ENCODE data around the gene MAP2K1.
"Not testable (repeated sequence)": the region's sequence is repeated elsewhere in the genome, so short reads cannot be mapped to it uniquely, and the experiment has no call there.

Gene MAP2K1

DNA sequence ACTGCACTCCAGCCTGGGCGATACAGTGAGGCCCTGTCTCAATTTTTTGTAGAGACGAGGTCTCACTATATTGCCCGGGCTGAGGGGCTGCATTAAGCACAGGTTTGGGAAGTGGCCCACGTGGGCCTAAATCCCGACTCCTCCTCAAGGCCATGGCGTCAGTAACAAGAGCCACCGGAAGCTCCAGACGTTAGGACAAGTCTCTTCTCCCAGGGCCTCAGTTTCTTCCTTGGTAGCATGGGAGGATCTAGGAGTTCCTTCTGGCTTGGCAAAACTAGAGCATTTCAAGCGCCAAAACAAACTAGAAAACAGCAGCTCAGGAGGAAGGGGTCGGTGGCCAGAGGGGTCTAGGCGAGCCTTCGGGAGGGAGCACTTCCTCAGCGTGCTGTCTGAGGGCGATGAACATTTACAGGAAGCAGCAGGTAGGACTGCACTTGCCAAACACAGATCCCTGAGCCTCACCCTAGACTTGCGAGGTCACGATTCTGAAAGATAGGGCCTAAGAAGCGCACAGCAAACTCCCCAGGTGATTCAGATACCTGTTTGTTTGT is 110.3 kb downstream of the MAP2K1 start:
- Mint-ChIP-seq H3K36me3 (peaks cover 100% of the 10 kb centered on the region), H3K4me3 (peak overlapping the region; percentile 92), H3K27ac (peak overlapping the region; percentile 96), H3K9me3 (no peaks in the 10 kb centered on the region), H3K4me1 (peaks cover 46% of the 10 kb centered on the region)
- DNase-seq (ENCODE audit: low spot score in 2 of 2) (no peak), ATAC-seq (peak; percentile 40)

DNA sequence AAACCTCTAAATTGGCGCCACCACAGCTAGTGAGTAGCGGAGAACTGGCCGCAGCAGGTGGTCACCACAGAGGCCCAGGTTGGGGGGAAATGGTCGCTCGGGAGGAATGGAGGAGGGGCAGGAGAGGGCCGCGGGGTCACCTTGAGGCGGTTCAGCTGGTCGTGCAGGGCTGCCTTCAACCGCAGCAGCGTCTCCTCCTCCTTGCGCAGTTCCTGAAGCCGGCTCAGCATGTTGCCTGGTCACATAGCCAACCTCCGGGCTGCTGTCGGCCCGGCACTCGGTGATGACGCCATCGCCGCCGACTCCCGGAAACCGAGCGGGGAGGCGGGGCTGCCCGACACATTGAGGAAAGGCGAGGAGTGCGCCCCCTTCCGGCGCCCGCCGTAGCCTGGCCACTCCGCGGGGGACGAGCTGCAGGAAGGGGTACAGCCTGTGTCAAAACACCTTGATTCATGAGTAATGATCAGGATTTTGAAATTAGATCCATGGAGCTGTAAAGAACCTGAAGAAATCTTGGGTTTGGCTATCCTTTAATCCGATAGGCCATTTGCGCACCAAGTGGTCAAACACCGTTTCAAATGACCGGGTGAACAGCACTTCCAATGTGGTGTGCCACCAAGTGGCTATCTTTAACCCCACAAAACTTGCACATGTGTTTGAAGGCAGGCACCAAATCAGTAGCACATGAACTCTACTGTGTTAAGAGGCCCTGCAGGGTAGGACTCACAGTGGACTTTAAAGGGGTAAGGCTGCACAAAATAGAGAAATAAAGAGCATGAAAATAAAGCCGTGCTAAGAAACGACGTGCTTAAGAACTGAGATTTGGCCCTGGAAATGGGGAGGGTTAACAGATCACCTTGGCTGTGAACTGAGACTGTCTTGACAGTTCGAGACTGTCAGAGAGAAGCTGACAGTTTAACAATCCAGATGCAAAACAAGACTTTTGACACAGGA is 111.1 kb downstream of the MAP2K1 start, which contains the start of gene SNAPC5:
Gene SNAPC5 (minus strand): TSS at position 261 of the 954 bp plus-strand sequence. CDS start 31 bp downstream, at position 230.
- Mint-ChIP-seq H3K4me1 (peaks cover 54% of the 10 kb centered on the region), H3K36me3 (peaks cover 100% of the 10 kb centered on the region)

DNA sequence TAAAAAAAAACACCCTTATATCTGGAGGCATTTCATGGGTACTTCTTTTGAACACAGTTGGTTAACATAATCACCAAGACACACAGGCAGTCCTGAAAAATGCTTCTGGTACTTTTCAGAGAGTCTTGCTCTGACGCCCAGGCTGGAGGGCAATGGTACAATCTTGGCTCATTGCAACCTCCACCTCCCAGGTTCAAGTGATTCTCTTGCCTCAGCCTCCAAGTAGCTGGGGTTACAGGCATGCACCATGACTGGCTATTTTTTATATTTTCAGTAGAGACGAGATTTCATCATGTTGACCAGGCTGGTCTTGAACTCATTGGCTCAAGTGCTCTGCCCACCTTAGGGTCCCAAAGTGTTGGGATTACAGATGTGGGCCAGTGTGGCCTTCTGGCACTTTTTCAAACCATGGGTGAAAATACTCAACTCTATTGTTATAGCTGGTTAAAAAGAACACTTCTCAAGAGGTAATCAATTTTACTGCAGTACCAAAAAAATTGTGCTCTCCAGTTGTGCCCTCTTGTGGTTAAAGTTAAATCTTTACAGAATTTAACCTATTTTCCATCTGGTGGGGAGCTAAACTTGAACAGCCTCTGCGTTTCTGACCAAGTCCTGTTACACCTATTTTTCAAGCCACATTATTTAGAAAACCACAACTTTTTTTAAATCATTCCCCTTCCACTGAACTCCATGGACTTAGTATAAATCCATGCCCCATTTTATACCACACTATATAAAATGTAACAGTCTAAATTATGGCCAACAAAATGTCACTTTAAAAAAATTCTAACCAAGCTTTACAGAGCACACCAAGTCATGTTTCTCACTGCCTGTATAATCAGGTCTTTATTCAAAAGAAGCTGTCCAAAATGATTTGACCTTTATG is 112.0 kb downstream of the MAP2K1 start:
- no peak for DNase-seq (ENCODE audit: low spot score in 2 of 2)
- Mint-ChIP-seq H3K4me3 (peak overlapping the region; percentile 92), H3K4me1 (peaks cover 61% of the 10 kb centered on the region), H3K27ac (peak overlapping the region; percentile 96), H3K9me3 (no peaks in the 10 kb centered on the region), H3K36me3 (peaks cover 100% of the 10 kb centered on the region)
- no peak for ATAC-seq

More for the DNA sequence above, 111.1 kb downstream of the MAP2K1 start, which contains the start of gene SNAPC5:
- Mint-ChIP-seq H3K27ac (peak within 1 kb of the TSS; percentile 96), H3K4me3 (peak within 1 kb of the TSS; percentile 92), H3K9me3 (no peaks in the 10 kb centered on the region)
- ATAC-seq (peak; percentile 93), DNase-seq (ENCODE audit: low spot score in 2 of 2) (peak; percentile 99)

DNA sequence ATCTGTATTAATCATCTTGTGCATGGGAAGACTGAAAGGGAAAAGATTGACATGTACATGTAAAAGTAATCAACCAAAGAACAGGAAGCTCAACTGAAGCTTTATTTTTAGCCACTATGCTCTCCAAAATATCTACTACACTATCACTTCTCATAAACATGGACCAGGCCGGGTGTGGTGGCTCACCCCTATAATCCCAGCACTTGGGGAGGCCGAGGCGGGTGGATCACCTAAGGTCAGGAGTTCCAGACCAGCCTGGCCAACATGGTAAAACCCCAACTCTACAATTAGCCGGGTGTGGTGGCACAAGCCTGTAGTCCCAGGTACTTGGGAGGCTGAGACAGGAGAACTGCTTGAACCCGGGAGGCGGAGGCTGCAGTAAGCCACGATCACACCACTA is 113.6 kb downstream of the MAP2K1 start:
- Mint-ChIP-seq H3K36me3 (peaks cover 100% of the 10 kb centered on the region), H3K4me1 (peaks cover 62% of the 10 kb centered on the region), H3K4me3 (peak overlapping the region; percentile 83), H3K27ac (peak overlapping the region; percentile 91)
- not testable (repeated sequence) for DNase-seq (ENCODE audit: low spot score in 2 of 2); H3K9me3 Mint-ChIP-seq; ATAC-seq

DNA sequence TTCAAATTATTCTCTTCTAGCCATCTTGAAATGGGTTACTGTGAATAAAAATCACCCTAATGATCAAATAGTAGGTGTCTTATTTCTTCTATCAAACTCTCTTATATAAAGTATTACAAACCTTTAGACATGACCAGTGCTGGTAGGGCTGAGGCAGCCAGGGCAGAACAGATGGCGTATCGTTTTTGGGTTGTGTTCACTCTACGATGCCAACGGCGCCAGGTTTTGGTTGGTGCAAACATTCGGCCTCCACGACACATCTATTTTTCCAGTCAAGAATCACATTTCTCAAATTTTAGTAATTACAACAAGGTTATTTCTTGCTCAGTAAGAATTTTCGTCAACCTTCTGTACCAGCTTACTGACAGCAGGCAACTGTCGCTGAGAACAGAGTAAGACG is 115.8 kb downstream of the MAP2K1 start:
- Mint-ChIP-seq H3K27ac (peak overlapping the region; percentile 98), H3K4me1 (peaks cover 59% of the 10 kb centered on the region), H3K9me3 (no peaks in the 10 kb centered on the region), H3K4me3 (peak overlapping the region; percentile 83), H3K36me3 (peaks cover 81% of the 10 kb centered on the region)
- DNase-seq (ENCODE audit: low spot score in 2 of 2) (no peak), ATAC-seq (no peak)

DNA sequence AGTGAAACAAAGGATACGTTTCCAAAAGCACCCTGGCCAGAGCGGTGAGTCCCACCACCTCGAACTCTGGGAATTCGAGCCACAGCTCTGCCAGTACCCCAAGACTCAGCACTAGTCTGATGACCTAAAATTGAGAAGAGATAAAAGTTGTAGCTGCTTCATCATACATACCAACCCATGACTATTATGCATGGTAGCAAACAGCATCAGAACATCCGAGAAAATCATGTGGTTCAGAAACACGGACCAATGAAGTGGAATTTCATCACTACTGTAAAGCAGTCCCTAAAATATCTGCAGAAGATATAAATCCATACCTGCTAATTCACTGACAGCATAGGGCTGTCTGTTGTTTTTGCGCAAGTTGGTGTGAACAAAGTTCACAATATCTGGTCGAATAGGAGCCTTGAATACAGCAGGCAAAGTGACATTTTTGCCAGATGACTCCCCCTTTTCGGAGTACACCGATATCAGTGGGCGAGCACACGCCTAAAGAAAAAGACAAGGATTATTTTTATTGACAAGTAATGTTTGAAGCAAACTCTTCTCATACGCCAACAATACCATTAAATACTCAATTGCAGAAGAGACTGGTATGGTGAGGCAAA is 116.4 kb downstream of the MAP2K1 start:
- peak overlapping the region; percentile 98 for H3K27ac Mint-ChIP-seq
- H3K9me3 Mint-ChIP-seq: not testable (repeated sequence)

DNA sequence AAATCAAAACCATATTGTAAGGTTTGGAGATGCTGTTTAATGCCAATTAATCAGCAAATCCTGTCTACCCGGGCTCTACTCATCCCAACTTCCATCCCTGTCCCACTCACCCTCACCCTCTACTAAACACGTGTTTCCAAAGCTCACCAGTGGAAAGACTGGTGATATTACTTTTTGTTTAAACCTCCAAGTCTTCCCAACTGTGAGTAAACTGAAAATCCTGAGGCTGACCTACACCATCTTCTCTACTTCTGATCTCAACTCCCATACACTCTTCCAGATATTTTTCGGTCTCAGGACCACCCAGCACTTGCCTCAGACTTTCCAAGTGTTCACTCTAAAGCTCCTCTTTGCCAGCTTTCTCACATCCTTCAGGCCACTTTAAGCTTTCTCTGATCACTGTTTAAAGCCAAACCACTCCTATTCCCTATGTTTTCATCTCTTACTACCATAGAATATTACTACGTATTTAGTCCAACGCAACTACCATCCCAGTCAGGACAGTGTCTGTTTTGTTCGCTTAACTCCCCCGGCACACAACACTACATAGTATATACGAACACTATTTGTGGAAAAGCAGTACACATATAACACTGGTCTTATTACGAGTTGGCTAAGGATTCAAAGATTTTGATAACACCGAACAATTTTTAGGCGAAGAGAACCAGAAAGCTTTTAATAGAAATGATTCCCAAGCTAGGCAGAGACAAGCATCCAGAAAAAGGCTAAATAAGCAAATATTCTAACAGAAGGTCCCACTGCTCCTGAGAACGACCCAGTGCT is 117.3 kb downstream of the MAP2K1 start:
- Mint-ChIP-seq H3K27ac (peak overlapping the region; percentile 98), H3K4me1 (peaks cover 51% of the 10 kb centered on the region), H3K36me3 (peaks cover 71% of the 10 kb centered on the region), H3K9me3 (no peaks in the 10 kb centered on the region), H3K4me3 (peak overlapping the region; percentile 83)
- ATAC-seq (no peak), DNase-seq (ENCODE audit: low spot score in 2 of 2) (no peak)

More for the DNA sequence above, 116.4 kb downstream of the MAP2K1 start:
- ATAC-seq; DNase-seq (ENCODE audit: low spot score in 2 of 2): not testable (repeated sequence)
- Mint-ChIP-seq H3K36me3 (peaks cover 75% of the 10 kb centered on the region), H3K4me3 (peak overlapping the region; percentile 83), H3K4me1 (peaks cover 55% of the 10 kb centered on the region)

DNA sequence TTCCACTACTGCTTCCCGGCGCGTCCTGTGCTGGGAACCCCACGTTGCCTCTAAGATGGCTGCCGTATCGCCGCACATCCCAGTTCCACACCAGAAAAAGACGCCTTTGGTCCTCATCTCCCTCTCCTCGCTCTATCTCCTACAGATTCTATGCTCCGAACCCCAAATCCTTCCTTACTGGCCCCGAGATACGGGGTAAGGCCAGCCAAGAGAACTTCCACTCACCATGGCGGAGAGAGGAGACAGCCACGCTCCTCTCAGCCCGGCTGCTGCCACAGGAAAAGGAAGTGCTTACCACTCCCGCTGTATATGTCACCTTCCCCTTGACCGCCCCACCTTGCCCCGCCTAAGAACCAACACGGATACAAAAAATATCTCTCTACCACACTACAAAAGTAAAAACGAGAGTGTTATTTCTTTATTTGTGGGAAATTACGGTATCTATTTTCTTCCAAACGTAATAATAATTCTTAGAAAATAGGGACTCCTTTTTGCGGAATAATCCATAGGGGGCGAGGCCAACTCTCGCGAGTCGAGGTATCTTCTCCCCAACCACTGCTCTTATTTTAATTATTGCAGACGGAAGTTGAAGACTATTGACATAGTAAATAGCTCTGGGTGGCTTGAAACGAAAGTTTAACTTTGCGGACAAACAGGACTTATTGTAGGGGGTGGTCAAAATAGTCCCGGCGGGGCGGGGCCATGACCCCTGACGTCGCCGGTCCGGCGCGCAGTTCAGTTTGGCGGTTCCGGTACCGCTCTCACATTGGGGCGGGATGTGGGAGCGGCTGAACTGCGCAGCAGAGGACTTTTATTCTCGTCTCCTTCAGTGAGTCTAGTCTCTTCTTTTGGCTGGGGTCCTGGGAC is 118.1 kb downstream of the MAP2K1 start, which contains the start of the genes RPL4 and ZWILCH:
Gene RPL4 (minus strand): TSS at position 293 of the 867 bp plus-strand sequence. CDS start 65 bp downstream, at position 228.
Gene ZWILCH (plus strand): TSS at position 764 of the 867 bp plus-strand sequence. CDS start 13 bp downstream, at position 777.
- peak within 1 kb of the TSS; percentile 83 for H3K4me3 Mint-ChIP-seq
- H3K4me1 Mint-ChIP-seq: peaks cover 44% of the 10 kb centered on the region
- H3K27ac Mint-ChIP-seq: peak within 1 kb of the TSS; percentile 98
- peaks cover 69% of the 10 kb centered on the region for H3K36me3 Mint-ChIP-seq
- no peaks in the 10 kb centered on the region for H3K9me3 Mint-ChIP-seq
- peak; percentile 57 to 91 for DNase-seq (ENCODE audit: low spot score in 2 of 2)
- ATAC-seq: peak; percentile 91

DNA sequence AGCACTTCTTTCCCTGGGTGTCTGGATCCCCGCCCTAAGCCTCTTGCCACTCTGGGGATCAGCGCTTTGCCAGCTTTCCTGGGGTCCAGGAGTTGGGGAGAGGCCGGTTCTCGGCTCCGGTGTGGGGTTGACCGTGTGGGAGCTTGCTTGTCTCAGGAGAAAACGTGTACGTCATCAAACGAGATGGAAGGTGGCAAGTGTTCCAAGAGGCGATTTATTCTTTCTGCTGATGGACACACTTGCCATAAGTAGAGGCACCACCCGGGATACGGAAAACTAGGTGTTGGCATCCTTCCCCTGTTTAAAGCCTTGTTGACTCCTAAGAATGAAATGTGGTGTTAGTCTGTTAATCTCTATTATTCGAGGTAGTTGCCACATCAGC is 118.7 kb downstream of the MAP2K1 start:
- Mint-ChIP-seq H3K36me3 (peaks cover 68% of the 10 kb centered on the region), H3K27ac (peak overlapping the region; percentile 98), H3K4me1 (peaks cover 38% of the 10 kb centered on the region), H3K4me3 (peak overlapping the region; percentile 83), H3K9me3 (no peaks in the 10 kb centered on the region)
- ATAC-seq: no peak
- no peak for DNase-seq (ENCODE audit: low spot score in 2 of 2)

DNA sequence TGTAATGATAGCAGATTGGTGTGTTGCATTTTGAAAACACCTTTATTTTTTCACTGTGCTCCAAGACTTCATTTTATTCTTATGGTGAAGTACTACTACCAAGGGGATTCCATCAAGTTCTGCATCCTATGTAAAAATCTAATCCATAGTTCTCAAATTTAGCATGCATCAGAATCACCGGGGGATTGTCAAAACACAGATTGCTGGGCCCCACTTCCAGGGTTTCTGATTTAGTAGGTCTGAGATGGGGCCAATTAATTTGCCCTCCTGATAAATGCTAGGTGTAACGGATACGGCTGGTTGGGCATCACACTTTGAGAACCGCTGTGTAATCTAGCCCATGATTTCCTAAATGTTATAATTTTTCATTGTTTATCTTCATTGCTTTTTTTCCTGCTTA is 119.1 kb downstream of the MAP2K1 start:
- no peak for DNase-seq (ENCODE audit: low spot score in 2 of 2)
- Mint-ChIP-seq H3K4me1 (peaks cover 35% of the 10 kb centered on the region), H3K9me3 (no peaks in the 10 kb centered on the region), H3K36me3 (peaks cover 68% of the 10 kb centered on the region), H3K27ac (peak overlapping the region; percentile 98), H3K4me3 (peak overlapping the region; percentile 83)
- no peak for ATAC-seq

DNA sequence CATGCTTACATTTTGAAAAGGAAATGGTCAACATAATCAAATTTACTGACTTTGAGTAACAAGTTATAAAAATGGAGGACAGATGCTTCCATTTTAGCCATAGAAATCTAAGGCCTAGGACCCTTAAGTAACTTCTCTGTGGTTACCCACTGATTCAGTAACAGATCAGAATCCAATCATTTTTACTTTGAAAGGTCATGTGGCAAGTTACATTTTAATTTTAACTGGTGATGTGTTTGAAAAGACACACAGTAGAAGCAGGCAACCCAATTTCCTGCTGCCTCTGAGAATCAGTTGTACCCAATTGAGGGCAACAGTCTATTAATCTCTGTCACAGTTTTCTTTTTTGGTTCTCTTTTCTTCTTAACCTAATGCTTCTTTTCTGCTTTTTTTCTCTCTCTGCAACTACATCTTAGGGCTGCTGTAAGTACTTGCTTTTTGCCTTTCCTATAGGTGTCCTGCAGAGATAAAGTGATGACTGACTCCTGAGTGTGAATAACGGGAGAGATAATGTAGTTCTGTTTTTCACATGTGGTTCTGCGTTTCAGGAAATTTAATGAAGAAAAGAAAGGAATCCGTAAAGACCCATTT is 121.7 kb downstream of the MAP2K1 start:
- DNase-seq (ENCODE audit: low spot score in 2 of 2): no peak
- Mint-ChIP-seq H3K4me3 (no peak overlapping the region), H3K27ac (no peak overlapping the region), H3K36me3 (peaks cover 51% of the 10 kb centered on the region), H3K9me3 (no peaks in the 10 kb centered on the region), H3K4me1 (peaks cover 20% of the 10 kb centered on the region)
- ATAC-seq: no peak

DNA sequence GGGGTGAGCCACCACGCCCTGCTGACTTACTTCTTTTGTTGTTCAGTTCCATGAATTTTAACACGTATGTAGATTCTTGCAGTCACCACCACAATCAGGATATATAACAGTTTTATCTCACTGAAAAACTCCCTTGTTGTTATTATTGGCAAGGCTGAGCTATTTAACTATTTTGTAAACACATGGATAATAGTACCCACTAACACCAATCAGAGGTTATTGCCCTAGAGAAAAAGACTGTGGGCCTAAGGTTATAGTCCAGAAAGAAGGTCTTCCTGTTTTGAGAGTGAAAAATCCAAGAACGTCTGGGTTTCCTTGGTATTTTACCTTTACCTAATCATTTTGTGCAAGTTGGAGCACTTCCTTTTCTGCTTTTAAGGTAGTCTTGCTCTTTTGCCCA is 127.9 kb downstream of the MAP2K1 start:
- peak overlapping the region; percentile 43 for H3K27ac Mint-ChIP-seq
- no peaks in the 10 kb centered on the region for H3K9me3 Mint-ChIP-seq
- ATAC-seq (no peak), DNase-seq (ENCODE audit: low spot score in 2 of 2) (no peak)
- H3K36me3 Mint-ChIP-seq: peaks cover 77% of the 10 kb centered on the region
- no peak overlapping the region for H3K4me3 Mint-ChIP-seq
- H3K4me1 Mint-ChIP-seq: no peaks in the 10 kb centered on the region

DNA sequence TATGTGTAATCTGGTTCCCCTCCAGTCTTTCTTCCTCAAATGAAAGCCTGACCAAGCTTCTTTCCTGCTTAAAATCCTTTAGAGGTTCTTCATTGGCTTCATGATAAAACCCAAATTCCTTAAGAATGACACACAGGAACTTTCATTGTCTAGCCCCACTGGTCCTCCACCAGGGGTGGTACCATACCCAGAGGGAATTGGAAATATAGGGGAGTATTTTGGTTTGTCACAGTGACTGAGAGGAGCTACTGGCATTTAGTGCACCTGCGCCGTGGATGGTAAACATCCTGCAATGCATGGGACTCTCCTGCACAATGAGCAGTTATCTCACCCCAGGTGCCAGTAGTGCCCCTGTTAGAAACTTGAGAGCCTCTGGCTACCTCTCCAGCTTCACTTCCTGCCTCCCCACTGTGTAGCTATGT is 129.2 kb downstream of the MAP2K1 start:
- Mint-ChIP-seq H3K4me1 (no peaks in the 10 kb centered on the region), H3K4me3 (no peak overlapping the region), H3K27ac (no peak overlapping the region), H3K9me3 (no peaks in the 10 kb centered on the region), H3K36me3 (peaks cover 80% of the 10 kb centered on the region)
- ATAC-seq: no peak
- DNase-seq (ENCODE audit: low spot score in 2 of 2): no peak

All from stimulated activated effector memory CD8-positive, alpha-beta T cell treated with anti-CD3 and anti-CD28 coated beads, Interleukin-12 subunit alpha, Interleukin-12 subunit beta, amount 100 ng/mL, for 72 hours (primary cell).